ENCODE measurements around the gene SNPH.
"Not testable (repeated sequence)": the region's sequence is repeated elsewhere in the genome, so short reads cannot be mapped to it uniquely, and the experiment has no call there.

SNPH gene

GRCh38 chr20:1266167-1266973 lies at the start of gene SNPH:
Gene SNPH, plus strand, starts transcription at chr20:1266294. Its CDS starts 29,946 bp downstream, at chr20:1296240.
- peak; percentile 78 to 80 for DNase-seq

- DNase-seq: not testable (repeated sequence)
Observed at GRCh38 chr20:1216527-1217427, 49.3 kb upstream of the SNPH start.

- DNase-seq: not testable (repeated sequence)
Observed at GRCh38 chr20:1222750-1223149, 43.3 kb upstream of the SNPH start.

GRCh38 chr20:1224205-1224890 lies 41.7 kb upstream of the SNPH start:
- no peak for DNase-seq

- DNase-seq: no peak
Observed at GRCh38 chr20:1225263-1225782, 40.8 kb upstream of the SNPH start.

GRCh38 chr20:1225783-1226654 lies 40.1 kb upstream of the SNPH start, which contains the start of gene RAD21L1:
Gene RAD21L1, plus strand, starts transcription at chr20:1226044. Its CDS starts 2,410 bp downstream, at chr20:1228454.
- DNase-seq: peak; percentile 75 to 79

- no peak for DNase-seq
Observed at GRCh38 chr20:1229541-1229940, 36.6 kb upstream of the SNPH start.

GRCh38 chr20:1232286-1233111 lies 33.6 kb upstream of the SNPH start:
- no peak for DNase-seq

GRCh38 chr20:1240549-1240948 lies 25.5 kb upstream of the SNPH start:
- DNase-seq: no peak

- DNase-seq: no peak
Observed at GRCh38 chr20:1241456-1241855, 24.6 kb upstream of the SNPH start.

GRCh38 chr20:1242099-1242498 lies 24.0 kb upstream of the SNPH start:
- DNase-seq: no peak

- DNase-seq: no peak
Observed at GRCh38 chr20:1242530-1242929, 23.6 kb upstream of the SNPH start.

- no peak for DNase-seq
Observed at GRCh38 chr20:1245578-1245977, 20.5 kb upstream of the SNPH start.

- DNase-seq: no peak
Observed at GRCh38 chr20:1247689-1248088, 18.4 kb upstream of the SNPH start.

GRCh38 chr20:1250282-1250681 lies 15.8 kb upstream of the SNPH start:
- not testable (repeated sequence) for DNase-seq

- DNase-seq: no peak
Observed at GRCh38 chr20:1252416-1252815, 13.7 kb upstream of the SNPH start.

GRCh38 chr20:1254254-1254653 lies 11.8 kb upstream of the SNPH start:
- DNase-seq: no peak

GRCh38 chr20:1255675-1256074 lies 10.4 kb upstream of the SNPH start:
- DNase-seq: no peak

GRCh38 chr20:1263853-1264252 lies 2.2 kb upstream of the SNPH start:
- DNase-seq: no peak

- no peak for DNase-seq
Observed at GRCh38 chr20:1264727-1265126, 1.4 kb upstream of the SNPH start.
